Stimulated activated CD8-positive, alpha-beta memory T cell treated with anti-CD3 and anti-CD28 coated beads, Interleukin-4, amount 100 ng/mL, for 24 hours (primary cell): ENCODE data around the gene CH25H.

Experiments
- DNase-seq: peaks from one replicate; pipeline ENCODE4 v3.0.0-alpha.2; 2020; ENCODE audit warnings: low read depth

Gene CH25H

GRCh38 chr10:89233033-89233432 lies 25.9 kb upstream of the CH25H start:
- no peak for DNase-seq

- no peak for DNase-seq
These were observed 21.8 kb upstream of the CH25H start for GRCh38 chr10:89228962-89229361.

- no peak for DNase-seq
These were observed 21.0 kb upstream of the CH25H start for GRCh38 chr10:89228146-89228545.

GRCh38 chr10:89226891-89227290 lies 19.8 kb upstream of the CH25H start:
- DNase-seq: no peak

- DNase-seq: no peak
These were observed 17.8 kb upstream of the CH25H start for GRCh38 chr10:89224739-89225443.

GRCh38 chr10:89221919-89222318 lies 14.8 kb upstream of the CH25H start:
- no peak for DNase-seq

- DNase-seq: no peak
These were observed 12.5 kb upstream of the CH25H start for GRCh38 chr10:89219513-89220218.

- DNase-seq: peak; percentile 26
These were observed 10.2 kb upstream of the CH25H start for GRCh38 chr10:89217057-89217990.

- no peak for DNase-seq
These were observed 8.9 kb upstream of the CH25H start for GRCh38 chr10:89216056-89216455.

GRCh38 chr10:89215511-89215910 lies 8.4 kb upstream of the CH25H start:
- no peak for DNase-seq

GRCh38 chr10:89214566-89215165 lies 7.5 kb upstream of the CH25H start:
- no peak for DNase-seq

GRCh38 chr10:89213191-89213808 lies 6.2 kb upstream of the CH25H start:
- no peak for DNase-seq

GRCh38 chr10:89210794-89211425 lies 3.8 kb upstream of the CH25H start:
- no peak for DNase-seq

GRCh38 chr10:89209718-89210117 lies 2.6 kb upstream of the CH25H start:
- no peak for DNase-seq

- DNase-seq: no peak
These were observed 859 bp upstream of the CH25H start for GRCh38 chr10:89207801-89208551.

- no peak for DNase-seq
These were observed 526 bp downstream of the CH25H start for GRCh38 chr10:89206402-89207180.

GRCh38 chr10:89204621-89205185 lies 2.4 kb downstream of the CH25H start:
- DNase-seq: no peak

GRCh38 chr10:89203237-89203636 lies 3.9 kb downstream of the CH25H start:
- no peak for DNase-seq

- DNase-seq: no peak
These were observed 5.1 kb downstream of the CH25H start for GRCh38 chr10:89202033-89202425.
